ENCODE results near the gene CYP26A1. TPM values are rescaled to one million over a fixed set of nuclear protein-coding genes. Genes with fewer than 3 reads are reported as not detected.

CYP26A1 gene
- total RNA-seq, 4 donors from 2014 or later = 0.89 TPM; not detected in 3

GRCh38 chr10:93088466-93088865 is 14.8 kb downstream of the CYP26A1 start:
- Histone ChIP-seq H3K4me3 (no peak overlapping the region), H3K4me1 (no peaks in the 10 kb centered on the region), H3K27ac (no peak overlapping the region), H3K36me3 (no peaks in the 10 kb centered on the region), H3K9me3 (no peaks in the 10 kb centered on the region), H3K27me3 (no peaks in the 10 kb centered on the region)
- no peak for TF ChIP-seq CTCF (IDR thresholded peaks at IDR 0.05)
- no peak for TF ChIP-seq POLR2AphosphoS5 (IDR thresholded peaks at IDR 0.05)
- TF ChIP-seq EP300 (IDR thresholded peaks at IDR 0.05) = no peak
- TF ChIP-seq POLR2A (IDR thresholded peaks at IDR 0.05) = no peak
- WGBS = 69% methylated on average over 4 of the region's 4 CpGs
- DNase-seq (ENCODE audit: low spot score in 2 of 2) = no peak

- TF ChIP-seq POLR2A (IDR thresholded peaks at IDR 0.05) (no peak), EP300 (IDR thresholded peaks at IDR 0.05) (no peak), CTCF (IDR thresholded peaks at IDR 0.05) (no peak), POLR2AphosphoS5 (IDR thresholded peaks at IDR 0.05) (no peak)
- Histone ChIP-seq H3K27ac (no peak overlapping the region), H3K9me3 (no peaks in the 10 kb centered on the region), H3K36me3 (no peaks in the 10 kb centered on the region), H3K4me1 (no peaks in the 10 kb centered on the region), H3K27me3 (no peaks in the 10 kb centered on the region), H3K4me3 (no peak overlapping the region)
- 86% methylated on average over 2 of the region's 2 CpGs for WGBS
- DNase-seq (ENCODE audit: low spot score in 2 of 2) = no peak
Observed at GRCh38 chr10:93090619-93091018, 16.9 kb downstream of the CYP26A1 start.

GRCh38 chr10:93091960-93092359 is 18.3 kb downstream of the CYP26A1 start:
- DNase-seq (ENCODE audit: low spot score in 2 of 2) = no peak
- no peak overlapping the region for H3K4me3 ChIP-seq
- H3K36me3 ChIP-seq = no peaks in the 10 kb centered on the region
- H3K27ac ChIP-seq = no peak overlapping the region
- WGBS = 92% methylated on average over 3 of the region's 3 CpGs
- TF ChIP-seq POLR2A (IDR thresholded peaks at IDR 0.05) (no peak), EP300 (IDR thresholded peaks at IDR 0.05) (no peak), POLR2AphosphoS5 (IDR thresholded peaks at IDR 0.05) (no peak), CTCF (IDR thresholded peaks at IDR 0.05) (no peak)
- H3K9me3 ChIP-seq = no peaks in the 10 kb centered on the region
- H3K27me3 ChIP-seq = no peaks in the 10 kb centered on the region
- no peaks in the 10 kb centered on the region for H3K4me1 ChIP-seq

- H3K27me3 ChIP-seq = no peaks in the 10 kb centered on the region
- no peak overlapping the region for H3K4me3 ChIP-seq
- WGBS = 44% methylated on average over 1 of the region's 1 CpG
- H3K27ac ChIP-seq = no peak overlapping the region
- H3K9me3 ChIP-seq = no peaks in the 10 kb centered on the region
- no peaks in the 10 kb centered on the region for H3K4me1 ChIP-seq
- TF ChIP-seq CTCF (IDR thresholded peaks at IDR 0.05) = no peak
- no peaks in the 10 kb centered on the region for H3K36me3 ChIP-seq
- no peak for DNase-seq (ENCODE audit: low spot score in 2 of 2)
Observed at GRCh38 chr10:93095225-93095624, 21.5 kb downstream of the CYP26A1 start.

DNA sequence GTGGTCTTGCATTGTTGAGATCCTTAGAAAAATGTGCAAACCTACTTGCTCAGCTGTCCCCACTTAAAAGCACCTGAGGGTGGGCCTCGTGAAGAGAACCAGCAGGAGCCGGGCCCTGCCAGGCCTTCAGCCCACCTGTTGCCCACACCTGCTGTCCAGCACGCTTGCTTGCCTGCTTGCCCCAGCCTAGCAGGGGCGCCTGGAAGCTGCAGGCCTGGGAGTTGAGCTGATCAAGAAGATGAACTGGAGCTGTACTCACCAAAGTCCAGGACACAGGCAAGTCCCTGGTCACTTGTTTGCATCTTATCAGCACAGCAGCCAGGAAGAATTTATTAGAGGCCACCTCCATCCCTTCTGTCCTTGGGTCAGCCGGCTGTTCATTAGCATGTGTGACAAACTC is 23.2 kb downstream of the CYP26A1 start:
- no peaks in the 10 kb centered on the region for H3K9me3 ChIP-seq
- TF ChIP-seq CTCF (IDR thresholded peaks at IDR 0.05) = no peak
- no peak for TF ChIP-seq POLR2A (IDR thresholded peaks at IDR 0.05)
- no peak for TF ChIP-seq EP300 (IDR thresholded peaks at IDR 0.05)
- no peak for TF ChIP-seq POLR2AphosphoS5 (IDR thresholded peaks at IDR 0.05)
- H3K4me3 ChIP-seq = no peak overlapping the region
- no peaks in the 10 kb centered on the region for H3K36me3 ChIP-seq
- H3K27ac ChIP-seq = no peak overlapping the region
- H3K4me1 ChIP-seq = no peaks in the 10 kb centered on the region
- WGBS = 58% methylated on average over 3 of the region's 5 CpGs
- DNase-seq (ENCODE audit: low spot score in 2 of 2) = no peak
- H3K27me3 ChIP-seq = no peaks in the 10 kb centered on the region

Data from suprapubic skin (tissue), 4 donors.